Measurements from ENCODE around the gene EPHB1. TPM values are rescaled to one million over a fixed set of nuclear protein-coding genes. Genes with fewer than 3 reads are reported as not detected.

EPHB1 gene
- total RNA-seq, 1 experiment from 2014 or later: 0.86 TPM

GRCh38 chr3:135170732-135171131 lies 375.7 kb downstream of the EPHB1 start:
- Histone ChIP-seq H3K27ac (ENCODE audit: low read depth, low read length) (no peak overlapping the region), H3K9me2 (ENCODE audit: insufficient read depth) (no peaks in the 10 kb centered on the region), H3K4me1 (ENCODE audit: control insufficient read depth in 1 of 2, insufficient read depth in 2 of 2, low read length in 2 of 2) (no peaks in the 10 kb centered on the region), H3K4me2 (ENCODE audit: low read length) (no peak overlapping the region), H4K20me1 (ENCODE audit: insufficient read depth) (no peaks in the 10 kb centered on the region), H3K36me3 (ENCODE audit: control insufficient read depth in 1 of 2, insufficient read depth in 2 of 2, low read length in 2 of 2) (no peaks in the 10 kb centered on the region), H3K4me3 (replicated peaks in 1 of 2; ENCODE audit: low read depth in 1 of 2, low read length in 2 of 2) (no peak overlapping the region), H3K27me3 (ENCODE audit: insufficient read depth, low read length) (peaks cover 45% of the 10 kb centered on the region), H2AFZ (ENCODE audit: low read depth, low read length, poor library complexity, severe bottlenecking) (no peak overlapping the region), H3K9ac (ENCODE audit: low read length) (no peak overlapping the region), H3K9me3 (ENCODE audit: control insufficient read depth in 1 of 2, insufficient read depth in 1 of 2, low read depth in 1 of 2, low read length in 2 of 2) (no peaks in the 10 kb centered on the region), H3K79me2 (ENCODE audit: insufficient read depth, low read length) (no peaks in the 10 kb centered on the region)
- intact Hi-C loops (cut with micrococcal nuclease): no loop called here
- CTCF ChIA-PET: no interaction called here
- POLR2A ChIA-PET: no interaction called here
- DNase-seq (ENCODE audit: low read depth, low spot score) (no peak), ATAC-seq (no peak)
- no TSS peak for BruUV-seq (replicated peaks)
- no peak for TF ChIP-seq ZNF274 (IDR thresholded peaks at IDR 0.05; ENCODE audit: low read depth, low read length)
- no peak for TF ChIP-seq SP1 (IDR thresholded peaks at IDR 0.05; ENCODE audit: low read depth)
- TF ChIP-seq POLR2AphosphoS5 (IDR thresholded peaks at IDR 0.05; ENCODE audit: low read depth, low read length): no peak
- no peak for TF ChIP-seq EZH2 (IDR thresholded peaks at IDR 0.05)
- TF ChIP-seq TCF7L2 (IDR thresholded peaks at IDR 0.05; ENCODE audit: borderline replicate concordance, extremely low read depth, insufficient read depth, insufficient read length): no peak
- TF ChIP-seq CEBPB (IDR thresholded peaks at IDR 0.05; ENCODE audit: low read depth): no peak
- no peak for TF ChIP-seq JUND (IDR thresholded peaks at IDR 0.05)
- TF ChIP-seq ZFX (IDR thresholded peaks at IDR 0.05): no peak
- no peak for TF ChIP-seq POLR2A (IDR thresholded peaks at IDR 0.05; ENCODE audit: borderline replicate concordance, extremely low read depth, insufficient read depth, insufficient read length)
- no peak for TF ChIP-seq CTCF (IDR thresholded peaks at IDR 0.05 in 2 of 3, conservative IDR thresholded peaks at IDR 0.05 in 1 of 3; ENCODE audit: borderline replicate concordance in 1 of 3, insufficient read depth in 1 of 3, low read depth in 2 of 3, low read length in 2 of 3)
- no peak for TF ChIP-seq ATF3 (IDR thresholded peaks at IDR 0.05)
- no peak for TF ChIP-seq SIN3A (IDR thresholded peaks at IDR 0.05; ENCODE audit: low read depth)
- no peak for TF ChIP-seq RAD21 (IDR thresholded peaks at IDR 0.05; ENCODE audit: low read depth)
- TF ChIP-seq ZBTB33 (IDR thresholded peaks at IDR 0.05; ENCODE audit: extremely low read depth, insufficient replicate concordance, low read length): no peak
- TF ChIP-seq REST (IDR thresholded peaks at IDR 0.05; ENCODE audit: low read depth): no peak
- RAD21 ChIA-PET (ENCODE audit: low non-redundant PET in 1 of 2, low total read pairs in 2 of 2, uncharacterized antibody in 2 of 2, unreplicated experiment in 2 of 2): no interaction called here

Data from HCT116 (cell line).